PC-3 (cell line): ENCODE data around the gene HRC. TPM values are rescaled to one million over a fixed set of nuclear protein-coding genes. Genes with fewer than 3 reads are reported as not detected.
A peak's percentile ranks its signal among the peaks of the same experiment; 100 is the strongest.

Experiments
- ATAC-seq: fragments of 200-7000 bp; cut with Tn5 transposase; 2 replicates; pipeline ENCODE4 v1.9.1; 2020; ENCODE audit warnings: mild to moderate bottlenecking, moderate library complexity
- BruUV-seq: library from RNA; stranded (reverse); fragments of 400-500 nt; replicated peaks from 2 replicates; lab custom pipeline; 2021; lab: Mats Ljungman, UMichigan
- CTCF ChIA-PET: fragments of 300-600 bp; sonication (Branson Sonifier 250); formaldehyde crosslinking; loops from one replicate; lab custom pipeline; 2022; ENCODE audit warnings: antibody characterized with exemption; lab: Charles Lee
- POLR2A ChIA-PET: fragments of 300-600 bp; sonication (Branson Sonifier 250); formaldehyde crosslinking; loops from one replicate; lab custom pipeline; 2022; ENCODE audit warnings: antibody characterized with exemption; ENCODE audit not compliant: unreplicated experiment; lab: Charles Lee
- DNase-seq: peaks from one replicate; pipeline ENCODE4 v3.0.0-alpha.2; 2015
- H2AFZ ChIP-seq: fragments of 300-600 bp; sonication (generic); 2 replicates; pipeline ENCODE4 v1.6.0; 2016; ENCODE audit warnings: antibody characterized with exemption, low read length
- H3F3A ChIP-seq: fragments of 300-600 bp; sonication (generic); one replicate; pipeline ENCODE4 v1.6.0; 2017; ENCODE audit warnings: antibody characterized with exemption, low read length, control low read depth, mild to moderate bottlenecking; ENCODE audit not compliant: unreplicated experiment
- H3K27ac ChIP-seq: fragments of 300-600 bp; sonication (generic); 2 replicates; pipeline ENCODE4 v1.5.1; 2016; ENCODE audit warnings: mild to moderate bottlenecking, low read length
- H3K27me3 ChIP-seq: fragments of 300-600 bp; sonication (generic); 2 replicates; pipeline ENCODE4 v1.6.1; 2016; ENCODE audit warnings: low read length, mixed read lengths
- H3K36me3 ChIP-seq: fragments of 300-600 bp; sonication (generic); 2 replicates; pipeline ENCODE4 v1.6.1; 2016; ENCODE audit warnings: low read depth, mixed run types, low read length, mixed read lengths
- H3K4me1 ChIP-seq: fragments of 300-600 bp; sonication (generic); 2 replicates; pipeline ENCODE4 v1.5.1; 2016; ENCODE audit warnings: low read length; ENCODE audit not compliant: insufficient read depth
- H3K4me2 ChIP-seq: fragments of 300-600 bp; sonication (generic); 2 replicates; pipeline ENCODE4 v1.6.0; 2016; ENCODE audit warnings: low read length
- H3K4me3 ChIP-seq: fragments of 300-600 bp; sonication (generic); 2 replicates; pipeline ENCODE4 v1.5.1; 2016; ENCODE audit warnings: mild to moderate bottlenecking, low read length, mixed read lengths
- H3K79me2 ChIP-seq: fragments of 300-600 bp; sonication (generic); 2 replicates; pipeline ENCODE4 v1.6.1; 2017; ENCODE audit warnings: low read length, mixed read lengths
- H3K9ac ChIP-seq: fragments of 300-600 bp; sonication (generic); 2 replicates; pipeline ENCODE4 v1.6.0; 2016; ENCODE audit warnings: mild to moderate bottlenecking, low read length
- H3K9me2 ChIP-seq: fragments of 300-600 bp; sonication (generic); replicated peaks from 2 replicates; pipeline ENCODE4 v1.6.1; 2016; ENCODE audit warnings: mixed run types, low read length, mixed read lengths
- H3K9me3 ChIP-seq: fragments of 300-600 bp; sonication (generic); 2 replicates; pipeline ENCODE4 v1.6.1; 2016; ENCODE audit warnings: low read length, mixed read lengths
- H4K20me1 ChIP-seq: fragments of 300-600 bp; sonication (generic); 2 replicates; pipeline ENCODE4 v1.6.1; 2016; ENCODE audit warnings: low read length, mixed read lengths
- EZH2 ChIP-seq: fragments of 300-600 bp; sonication (generic); IDR thresholded peaks from one replicate; pipeline ENCODE4 v1.6.1; 2017; ENCODE audit warnings: antibody characterized with exemption, mild to moderate bottlenecking, low read length; ENCODE audit not compliant: unreplicated experiment
- EZH2phosphoT487 ChIP-seq: fragments of 300-600 bp; sonication (generic); IDR thresholded peaks from 2 replicates; pipeline ENCODE4 v1.6.1; 2018; ENCODE audit warnings: mild to moderate bottlenecking, antibody characterized with exemption, low read length, borderline replicate concordance
- intact Hi-C: fragments of 100-400 bp; cut with micrococcal nuclease; formaldehyde crosslinking; loops from 2 replicates; pipeline ENCODE4 v1.9.0; 2023
- total RNA-seq: library from RNA; depleted of rRNA; stranded (reverse); fragments of >200 nt; gene quantifications from 2 replicates; pipeline ENCODE4 v1.2.3, GENCODE V29; 2014
- TF ChIP-seq, protein P1 (sequence below): fragments of 300-600 bp; sonication (generic); conservative IDR thresholded peaks from 2 replicates; pipeline ENCODE4 v1.5.1; 2017; ENCODE audit warnings: antibody characterized with exemption, low read depth, mild to moderate bottlenecking, low read length

The HRC gene
- total RNA-seq, 1 experiment from 2014 or later: not detected

DNA sequence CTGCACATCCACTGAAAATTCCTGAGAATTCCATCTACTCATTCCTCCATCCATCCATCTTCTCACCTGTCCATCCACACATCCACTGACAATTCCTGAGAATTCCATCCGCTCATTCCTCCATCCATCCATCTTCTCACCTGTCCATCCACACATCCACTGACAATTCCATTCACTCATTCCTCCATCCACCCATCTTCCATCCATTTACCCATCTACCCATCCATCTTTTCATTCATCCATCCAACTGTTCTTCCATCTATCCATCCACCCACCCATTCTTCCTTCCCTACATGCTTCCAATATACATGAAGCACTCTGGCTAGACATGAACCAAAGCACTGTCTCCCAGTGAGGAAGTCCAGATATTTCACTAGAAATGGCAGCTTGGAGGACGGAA lies 18.0 kb upstream of the HRC start:
- H3K27ac ChIP-seq: no peak overlapping the region
- ATAC-seq: no peak
- H2AFZ ChIP-seq: no peak overlapping the region
- no peaks in the 10 kb centered on the region for H3K79me2 ChIP-seq
- H3K4me3 ChIP-seq: no peak overlapping the region
- intact Hi-C loops: no loop called here
- CTCF ChIA-PET: no interaction called here
- H3F3A ChIP-seq: no peaks in the 10 kb centered on the region
- H3K27me3 ChIP-seq: no peaks in the 10 kb centered on the region
- H3K4me1 ChIP-seq: no peaks in the 10 kb centered on the region
- BruUV-seq: TSS peak; percentile 20
- no peak for DNase-seq
- no peak overlapping the region for H3K4me2 ChIP-seq
- H3K9me3 ChIP-seq: no peaks in the 10 kb centered on the region
- POLR2A ChIA-PET: no interaction called here
- H3K9me2 ChIP-seq: no peaks in the 10 kb centered on the region
- no peaks in the 10 kb centered on the region for H4K20me1 ChIP-seq
- no peak overlapping the region for H3K9ac ChIP-seq
- H3K36me3 ChIP-seq: peaks cover 23% of the 10 kb centered on the region
- TF ChIP-seq, protein P1, sequence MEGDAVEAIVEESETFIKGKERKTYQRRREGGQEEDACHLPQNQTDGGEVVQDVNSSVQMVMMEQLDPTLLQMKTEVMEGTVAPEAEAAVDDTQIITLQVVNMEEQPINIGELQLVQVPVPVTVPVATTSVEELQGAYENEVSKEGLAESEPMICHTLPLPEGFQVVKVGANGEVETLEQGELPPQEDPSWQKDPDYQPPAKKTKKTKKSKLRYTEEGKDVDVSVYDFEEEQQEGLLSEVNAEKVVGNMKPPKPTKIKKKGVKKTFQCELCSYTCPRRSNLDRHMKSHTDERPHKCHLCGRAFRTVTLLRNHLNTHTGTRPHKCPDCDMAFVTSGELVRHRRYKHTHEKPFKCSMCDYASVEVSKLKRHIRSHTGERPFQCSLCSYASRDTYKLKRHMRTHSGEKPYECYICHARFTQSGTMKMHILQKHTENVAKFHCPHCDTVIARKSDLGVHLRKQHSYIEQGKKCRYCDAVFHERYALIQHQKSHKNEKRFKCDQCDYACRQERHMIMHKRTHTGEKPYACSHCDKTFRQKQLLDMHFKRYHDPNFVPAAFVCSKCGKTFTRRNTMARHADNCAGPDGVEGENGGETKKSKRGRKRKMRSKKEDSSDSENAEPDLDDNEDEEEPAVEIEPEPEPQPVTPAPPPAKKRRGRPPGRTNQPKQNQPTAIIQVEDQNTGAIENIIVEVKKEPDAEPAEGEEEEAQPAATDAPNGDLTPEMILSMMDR: no peak
- TF ChIP-seq EZH2phosphoT487: no peak

DNA sequence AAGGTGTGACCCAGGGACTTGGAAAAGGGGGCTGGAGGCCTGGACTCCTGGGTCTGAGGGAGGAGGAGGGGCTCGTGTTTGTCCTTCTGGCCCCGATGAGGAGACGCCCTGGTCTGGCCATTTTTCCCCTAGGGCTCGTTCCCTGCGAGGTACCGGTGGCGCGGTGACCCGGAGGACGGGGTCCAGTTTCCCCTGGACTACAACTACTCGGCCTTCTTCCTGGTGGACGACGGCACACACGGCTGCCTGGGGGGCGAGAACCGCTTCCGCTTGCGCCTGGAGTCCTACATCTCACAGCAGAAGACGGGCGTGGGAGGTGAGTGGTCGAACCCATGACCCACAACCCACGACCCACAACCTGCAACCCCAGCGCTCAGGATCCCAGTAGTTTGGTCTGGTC lies 13.2 kb upstream of the HRC start:
- Histone ChIP-seq H4K20me1 (no peaks in the 10 kb centered on the region), H3K36me3 (peaks cover 23% of the 10 kb centered on the region), H3K27ac (no peak overlapping the region), H3K4me3 (no peak overlapping the region), H3K4me1 (peaks cover 10% of the 10 kb centered on the region), H3K9me2 (no peaks in the 10 kb centered on the region), H3K4me2 (no peak overlapping the region), H3F3A (no peaks in the 10 kb centered on the region), H3K79me2 (no peaks in the 10 kb centered on the region), H3K27me3 (no peaks in the 10 kb centered on the region), H3K9me3 (no peaks in the 10 kb centered on the region), H2AFZ (no peak overlapping the region), H3K9ac (no peak overlapping the region)
- ChIA-PET CTCF (no interaction called here), POLR2A (no interaction called here)
- no peak for ATAC-seq
- TF ChIP-seq, protein P1: no peak
- TF ChIP-seq EZH2 (no peak), EZH2phosphoT487 (no peak)
- intact Hi-C loops: no loop called here
- BruUV-seq: no TSS peak
- DNase-seq: no peak

DNA sequence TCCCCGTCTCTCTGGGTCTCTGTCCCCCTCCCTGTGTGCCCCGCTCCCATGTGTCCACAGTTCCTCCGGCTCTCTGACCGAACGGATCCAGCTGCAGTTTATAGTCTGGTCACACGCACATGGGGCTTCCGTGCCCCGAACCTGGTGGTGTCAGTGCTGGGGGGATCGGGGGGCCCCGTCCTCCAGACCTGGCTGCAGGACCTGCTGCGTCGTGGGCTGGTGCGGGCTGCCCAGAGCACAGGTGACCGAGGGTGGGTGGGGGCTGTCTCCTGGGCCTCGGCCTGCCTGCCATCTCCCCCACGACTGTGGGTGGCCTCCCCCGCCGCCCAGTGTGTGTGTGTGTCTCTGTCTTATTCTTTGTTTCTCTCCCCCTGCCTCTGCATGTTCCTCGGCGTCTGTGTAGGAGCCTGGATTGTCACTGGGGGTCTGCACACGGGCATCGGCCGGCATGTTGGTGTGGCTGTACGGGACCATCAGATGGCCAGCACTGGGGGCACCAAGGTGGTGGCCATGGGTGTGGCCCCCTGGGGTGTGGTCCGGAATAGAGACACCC lies 12.7 kb upstream of the HRC start:
- ATAC-seq (no peak), DNase-seq (no peak)
- Histone ChIP-seq H3K9me3 (no peaks in the 10 kb centered on the region), H3K79me2 (no peaks in the 10 kb centered on the region), H3K9me2 (no peaks in the 10 kb centered on the region), H3K4me1 (peaks cover 10% of the 10 kb centered on the region), H3K4me2 (no peak overlapping the region), H3K27me3 (no peaks in the 10 kb centered on the region), H2AFZ (no peak overlapping the region), H3F3A (no peaks in the 10 kb centered on the region), H3K9ac (no peak overlapping the region), H3K36me3 (peaks cover 18% of the 10 kb centered on the region), H3K4me3 (no peak overlapping the region), H4K20me1 (no peaks in the 10 kb centered on the region), H3K27ac (no peak overlapping the region)
- intact Hi-C loops: no loop called here
- no peak for TF ChIP-seq EZH2
- TF ChIP-seq, protein P1: no peak
- ChIA-PET CTCF (no interaction called here), POLR2A (no interaction called here)
- no TSS peak for BruUV-seq
